Fibroblast of lung (primary cell): ENCODE data around the gene LIN52. TPM values are rescaled to one million over a fixed set of nuclear protein-coding genes. Genes with fewer than 3 reads are reported as not detected.

ENCODE experiments used
- DNase-seq, 2 donors: peaks; one replicate each; pipeline versions ENCODE4 v3.0.0 to v3.0.0-alpha.2; 2010; ENCODE audit warnings: low read depth in 2 of 2
- H2AFZ ChIP-seq: 2 replicates; pipeline ENCODE4 v1.5.1; 2012; ENCODE audit warnings: low read length, control low read depth, inconsistent platforms
- H3K27ac ChIP-seq: 2 replicates; pipeline ENCODE4 v1.5.1; 2011; ENCODE audit warnings: low read length, control low read depth; ENCODE audit not compliant: insufficient read depth
- H3K27me3 ChIP-seq: 2 replicates; pipeline ENCODE4 v1.5.1; 2011; ENCODE audit warnings: mild to moderate bottlenecking, low read length; ENCODE audit not compliant: control insufficient read depth, insufficient read depth
- H3K36me3 ChIP-seq: 2 replicates; pipeline ENCODE4 v1.5.1; 2011; ENCODE audit warnings: low read length; ENCODE audit not compliant: control insufficient read depth, insufficient read depth
- H3K4me1 ChIP-seq: 2 replicates; pipeline ENCODE4 v1.5.1; 2011; ENCODE audit warnings: low read length; ENCODE audit not compliant: control insufficient read depth, insufficient read depth; ENCODE audit errors: extremely low read depth
- H3K4me2 ChIP-seq: 2 replicates; pipeline ENCODE4 v1.5.1; 2011; ENCODE audit warnings: low read length, control low read depth; ENCODE audit not compliant: insufficient read depth; ENCODE audit errors: extremely low read depth
- H3K4me3 ChIP-seq, 4 experiments: fragments of 200-600 bp in 1 of 4; sonication (generic) in 1 of 4; replicated peaks in 1 of 4; 2 replicates each; pipeline ENCODE4 v1.5.1; 2011 to 2016; ENCODE audit warnings: low read length in 4 of 4, low read depth in 3 of 4, mild to moderate bottlenecking in 3 of 4, control low read depth in 2 of 4, inconsistent platforms in 1 of 4, mixed read lengths in 1 of 4; ENCODE audit not compliant: insufficient read depth in 1 of 4; ENCODE audit errors: control extremely low read depth in 1 of 4
- H3K79me2 ChIP-seq: 2 replicates; pipeline ENCODE4 v1.5.1; 2012; ENCODE audit warnings: mild to moderate bottlenecking, low read length, inconsistent platforms; ENCODE audit not compliant: control insufficient read depth, insufficient read depth
- H3K9ac ChIP-seq: 2 replicates; pipeline ENCODE4 v1.5.1; 2011; ENCODE audit warnings: mild to moderate bottlenecking, low read length, control low read depth; ENCODE audit not compliant: insufficient read depth
- H3K9me3 ChIP-seq: 2 replicates; pipeline ENCODE4 v1.5.1; 2012; ENCODE audit warnings: low read depth, low read length; ENCODE audit not compliant: control insufficient read depth, insufficient read depth
- H4K20me1 ChIP-seq: 2 replicates; pipeline ENCODE4 v1.5.1; 2011; ENCODE audit warnings: low read length; ENCODE audit not compliant: control insufficient read depth, insufficient read depth; ENCODE audit errors: extremely low read depth
- EZH2 ChIP-seq: IDR thresholded peaks from 2 replicates; pipeline ENCODE4 v1.5.1; 2012; ENCODE audit warnings: low read length, control low read depth, mild to moderate bottlenecking; ENCODE audit errors: missing control alignments
- polyA plus RNA-seq, 2 donors: library from polyadenylated mRNA; depleted of rRNA in 1 of 2; stranded (reverse) in 1 of 2; unstranded in 1 of 2; fragments of >200 nt; gene quantifications; 2 replicates each; pipeline ENCODE4 v1.2.1, GENCODE V29; 2011 to 2012; ENCODE audit warnings: missing spikeins in 1 of 2
- total RNA-seq: library from RNA; depleted of rRNA; stranded (reverse); fragments of >200 nt; gene quantifications from 2 replicates; pipeline ENCODE4 v1.2.1, GENCODE V29; 2014
- TF ChIP-seq, protein P1 (sequence below), 2 donors: IDR thresholded peaks in 1 of 2; conservative IDR thresholded peaks in 1 of 2; 1 replicate in 1 of 2; 2 replicates in 1 of 2; pipeline ENCODE4 v1.5.1; 2011 to 2012; ENCODE audit warnings: low read length in 2 of 2, control low read depth in 1 of 2, inconsistent platforms in 1 of 2, low read depth in 1 of 2, mild to moderate bottlenecking in 1 of 2

The LIN52 gene
- total and polyA plus RNA-seq, 2 donors (not counting 1 experiment from before 2014, with no cell fraction given) = 7.5 to 11.9 TPM

DNA sequence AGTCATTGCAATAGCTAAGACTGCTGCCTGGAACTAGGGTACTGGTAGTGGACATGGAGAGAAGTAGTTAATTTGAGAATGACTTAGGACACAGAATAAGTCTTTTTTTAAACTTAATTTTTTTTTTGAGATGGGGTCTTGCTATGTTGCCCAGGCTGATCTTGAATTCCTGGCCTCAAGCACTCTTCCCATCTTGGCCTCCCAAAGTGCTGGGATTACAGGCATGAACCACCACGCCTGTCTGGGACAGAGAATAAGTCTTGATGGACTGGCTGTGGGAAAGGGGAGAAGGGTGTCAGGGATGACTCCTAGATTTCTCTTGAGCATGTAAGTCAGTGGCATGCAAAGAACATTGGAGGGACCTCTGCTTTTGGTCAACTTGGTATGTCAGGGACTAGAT lies 42.9 kb downstream of the LIN52 start:
- no peaks in the 10 kb centered on the region for H3K9me3 ChIP-seq
- H4K20me1 ChIP-seq = no peaks in the 10 kb centered on the region
- H3K9ac ChIP-seq = no peak overlapping the region
- no peak overlapping the region for H3K4me2 ChIP-seq
- no peak overlapping the region for H2AFZ ChIP-seq
- no peak for DNase-seq
- H3K27ac ChIP-seq = no peak overlapping the region
- no peak for TF ChIP-seq EZH2
- TF ChIP-seq, protein P1, sequence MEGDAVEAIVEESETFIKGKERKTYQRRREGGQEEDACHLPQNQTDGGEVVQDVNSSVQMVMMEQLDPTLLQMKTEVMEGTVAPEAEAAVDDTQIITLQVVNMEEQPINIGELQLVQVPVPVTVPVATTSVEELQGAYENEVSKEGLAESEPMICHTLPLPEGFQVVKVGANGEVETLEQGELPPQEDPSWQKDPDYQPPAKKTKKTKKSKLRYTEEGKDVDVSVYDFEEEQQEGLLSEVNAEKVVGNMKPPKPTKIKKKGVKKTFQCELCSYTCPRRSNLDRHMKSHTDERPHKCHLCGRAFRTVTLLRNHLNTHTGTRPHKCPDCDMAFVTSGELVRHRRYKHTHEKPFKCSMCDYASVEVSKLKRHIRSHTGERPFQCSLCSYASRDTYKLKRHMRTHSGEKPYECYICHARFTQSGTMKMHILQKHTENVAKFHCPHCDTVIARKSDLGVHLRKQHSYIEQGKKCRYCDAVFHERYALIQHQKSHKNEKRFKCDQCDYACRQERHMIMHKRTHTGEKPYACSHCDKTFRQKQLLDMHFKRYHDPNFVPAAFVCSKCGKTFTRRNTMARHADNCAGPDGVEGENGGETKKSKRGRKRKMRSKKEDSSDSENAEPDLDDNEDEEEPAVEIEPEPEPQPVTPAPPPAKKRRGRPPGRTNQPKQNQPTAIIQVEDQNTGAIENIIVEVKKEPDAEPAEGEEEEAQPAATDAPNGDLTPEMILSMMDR (conservative IDR thresholded peaks at IDR 0.05 in 1 of 2, IDR thresholded peaks at IDR 0.05 in 1 of 2; ENCODE audit: low read depth in 1 of 2, low read length in 2 of 2) = no peak
- H3K4me3 ChIP-seq = no peak overlapping the region
- H3K36me3 ChIP-seq = no peaks in the 10 kb centered on the region
- H3K27me3 ChIP-seq = no peaks in the 10 kb centered on the region
- no peaks in the 10 kb centered on the region for H3K4me1 ChIP-seq
- no peaks in the 10 kb centered on the region for H3K79me2 ChIP-seq

DNA sequence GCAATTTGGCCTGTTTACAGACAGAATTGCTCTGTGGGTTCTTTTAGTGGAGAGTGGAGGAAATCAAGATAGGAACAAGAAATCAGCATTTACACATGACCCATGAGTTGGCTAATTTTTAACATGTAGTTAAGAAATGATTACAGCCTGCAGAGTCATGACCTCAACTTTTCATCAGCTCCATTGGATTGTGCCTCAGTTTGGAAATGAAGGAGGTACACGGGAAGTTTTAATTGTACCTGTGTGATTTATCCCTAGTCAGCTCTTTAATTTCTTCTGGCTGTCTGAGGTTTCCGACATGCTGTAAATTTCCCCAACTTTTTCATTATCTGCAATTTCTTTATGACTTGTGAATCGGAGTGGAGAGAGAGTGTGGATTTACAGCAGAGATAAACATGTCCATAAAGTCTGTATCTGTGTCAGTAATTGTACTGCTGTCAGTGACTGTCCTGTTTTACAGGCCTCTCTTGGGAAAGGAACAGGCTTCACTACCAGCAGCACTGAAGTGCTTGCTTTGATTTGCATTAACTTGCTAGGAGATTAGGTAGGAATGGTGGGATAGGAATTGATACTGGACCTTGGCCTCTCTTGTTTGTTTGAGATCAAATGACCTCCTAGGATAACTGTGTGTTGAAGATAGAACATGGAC lies 49.2 kb downstream of the LIN52 start:
- Histone ChIP-seq H3K36me3 (no peaks in the 10 kb centered on the region), H4K20me1 (no peaks in the 10 kb centered on the region), H3K4me1 (no peaks in the 10 kb centered on the region), H2AFZ (no peak overlapping the region), H3K79me2 (no peaks in the 10 kb centered on the region), H3K4me2 (no peak overlapping the region), H3K27me3 (no peaks in the 10 kb centered on the region), H3K27ac (no peak overlapping the region), H3K9ac (no peak overlapping the region), H3K4me3 (no peak overlapping the region), H3K9me3 (no peaks in the 10 kb centered on the region)
- TF ChIP-seq, protein P1 (conservative IDR thresholded peaks at IDR 0.05 in 1 of 2, IDR thresholded peaks at IDR 0.05 in 1 of 2; ENCODE audit: low read depth in 1 of 2, low read length in 2 of 2) = no peak
- TF ChIP-seq EZH2 = no peak
- no peak for DNase-seq

DNA sequence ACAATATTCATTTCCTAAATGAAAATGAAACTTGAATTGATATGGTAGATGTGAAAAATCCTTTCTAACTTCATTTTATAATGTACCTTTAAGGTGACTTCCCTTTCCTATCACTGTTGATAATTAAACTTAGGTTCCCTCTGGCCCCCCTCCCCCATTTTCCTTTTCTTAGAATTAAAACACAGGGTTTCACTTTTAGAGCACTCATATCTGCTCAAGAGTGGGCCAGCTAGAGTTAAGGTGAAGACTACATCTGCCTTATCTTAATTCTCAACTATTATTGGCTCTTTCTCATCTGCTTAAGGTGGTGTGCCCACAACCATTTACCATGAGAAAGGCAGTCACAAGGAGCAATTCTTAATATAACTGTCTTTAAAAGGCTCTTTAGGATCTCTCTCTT lies 49.7 kb downstream of the LIN52 start:
- no peak for TF ChIP-seq EZH2
- TF ChIP-seq, protein P1 (conservative IDR thresholded peaks at IDR 0.05 in 1 of 2, IDR thresholded peaks at IDR 0.05 in 1 of 2; ENCODE audit: low read depth in 1 of 2, low read length in 2 of 2) = no peak
- no peaks in the 10 kb centered on the region for H4K20me1 ChIP-seq
- no peaks in the 10 kb centered on the region for H3K4me1 ChIP-seq
- H3K27me3 ChIP-seq = no peaks in the 10 kb centered on the region
- H3K79me2 ChIP-seq = no peaks in the 10 kb centered on the region
- no peak overlapping the region for H3K27ac ChIP-seq
- no peaks in the 10 kb centered on the region for H3K36me3 ChIP-seq
- no peaks in the 10 kb centered on the region for H3K9me3 ChIP-seq
- no peak overlapping the region for H3K9ac ChIP-seq
- H3K4me3 ChIP-seq = no peak overlapping the region
- DNase-seq = no peak
- no peak overlapping the region for H2AFZ ChIP-seq
- no peak overlapping the region for H3K4me2 ChIP-seq
